ENCODE data around the gene CRISPLD2.

DNA sequence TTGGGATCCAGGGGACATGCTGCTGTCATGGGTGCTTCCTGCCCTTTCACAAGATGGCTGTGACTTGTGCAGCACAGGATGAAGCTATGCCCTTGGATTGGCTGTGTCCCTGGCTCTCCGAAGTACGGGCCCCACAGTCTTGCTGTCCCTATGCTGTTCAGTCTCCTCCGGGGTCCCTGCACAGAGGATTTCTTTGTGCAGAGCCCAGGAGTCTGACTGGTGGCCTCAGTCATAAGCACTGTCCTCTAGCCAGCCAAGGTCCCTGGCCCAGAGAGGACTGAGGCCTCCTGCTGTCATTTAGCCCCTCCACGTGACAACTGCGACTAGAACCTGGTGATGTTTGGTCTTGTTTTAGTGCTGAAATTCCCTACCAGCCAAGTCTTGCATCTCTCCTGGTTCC lies 42.4 kb upstream of the CRISPLD2 start:
- no peak for TF ChIP-seq POLR2A (IDR thresholded peaks at IDR 0.05; ENCODE audit: low read length)
- no peak for TF ChIP-seq GATA1 (IDR thresholded peaks at IDR 0.05; ENCODE audit: low read depth, low read length)

Data from erythroblast (primary cell).